Fibroblast of the conjunctiva (primary cell): ENCODE measurements around the gene ACYP2.
"Not testable (repeated sequence)": the region's sequence is repeated elsewhere in the genome, so short reads cannot be mapped to it uniquely, and the experiment has no call there.

Experiments used
- DNase-seq: peaks from one replicate; pipeline ENCODE4 v3.0.0-alpha.2; 2010; ENCODE audit warnings: low read depth

The ACYP2 gene

DNA sequence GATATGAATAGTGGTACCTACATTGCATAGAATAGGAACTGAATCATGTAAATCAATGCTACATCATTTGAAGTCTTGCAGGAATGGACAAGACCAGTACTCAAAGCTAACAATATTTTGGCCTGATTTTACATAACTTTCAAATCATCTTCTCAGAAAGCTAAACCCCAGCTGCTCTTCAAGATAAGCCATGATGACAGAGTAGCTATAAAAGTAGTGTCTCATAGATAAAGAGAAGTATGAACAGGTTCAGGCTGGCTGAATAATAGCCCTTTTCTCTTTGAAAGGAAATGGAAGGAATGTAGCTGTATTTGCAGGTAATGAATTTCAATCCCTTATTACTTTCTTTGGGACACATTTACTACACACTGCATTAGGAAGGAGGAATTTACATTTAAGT is 112.4 kb downstream of the ACYP2 start:
- no peak for DNase-seq

DNA sequence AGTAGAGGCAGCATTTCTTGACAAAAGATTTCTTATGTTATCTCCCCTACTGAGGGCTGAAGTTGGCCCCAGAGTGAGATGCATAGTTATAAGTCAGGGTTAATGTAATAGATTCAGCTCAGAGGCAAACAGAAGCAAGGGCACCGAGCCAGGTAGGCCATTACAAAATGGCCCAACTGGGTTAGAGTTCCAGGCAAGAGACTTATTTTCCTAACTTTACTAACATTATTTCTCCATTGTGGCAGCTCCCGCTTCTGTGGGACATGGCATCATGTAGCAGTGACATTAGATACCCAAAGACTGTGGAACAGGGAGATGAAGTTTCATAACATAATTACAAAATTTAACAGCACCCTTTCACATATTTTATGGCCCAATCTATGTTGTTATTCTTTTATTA is 113.5 kb downstream of the ACYP2 start:
- DNase-seq = no peak

DNA sequence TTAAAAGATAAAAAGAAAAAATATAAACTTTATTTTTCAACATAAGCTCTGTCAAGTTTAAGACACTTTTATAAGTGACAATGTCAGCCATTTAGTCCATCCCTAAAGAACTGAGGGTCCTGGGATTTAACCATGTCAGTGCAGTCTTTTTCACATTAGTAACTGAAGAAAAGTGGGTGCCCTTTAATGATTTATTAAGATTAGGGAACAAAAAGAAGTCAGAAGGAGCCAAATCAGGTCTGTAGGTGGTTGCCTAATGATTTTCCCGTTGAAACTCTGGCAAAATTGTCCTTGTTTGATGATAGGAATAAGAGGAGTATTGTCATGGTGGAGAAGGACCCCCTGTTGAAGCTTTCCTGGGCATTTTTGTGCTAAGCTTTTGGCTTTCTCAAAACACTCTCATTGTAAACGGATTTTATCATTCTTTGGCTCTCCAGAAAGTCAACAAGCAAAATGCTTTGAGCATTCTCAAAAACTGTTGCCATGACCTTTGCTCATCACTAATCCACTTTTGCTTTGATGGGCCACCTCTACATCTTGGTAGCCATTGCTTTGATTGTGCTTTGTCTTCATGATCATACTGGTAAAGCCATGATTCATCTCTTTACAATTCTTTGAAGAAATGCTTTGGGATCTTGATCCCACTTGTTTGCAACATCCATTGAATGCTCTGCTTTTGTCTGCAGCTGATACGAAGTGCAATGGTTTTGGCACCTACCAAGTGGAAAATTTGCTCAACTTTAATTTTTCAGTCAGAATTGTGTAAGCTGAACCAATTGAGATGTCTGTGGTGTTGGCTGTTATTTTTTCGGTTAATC is 118.6 kb downstream of the ACYP2 start:
- DNase-seq = no peak

DNA sequence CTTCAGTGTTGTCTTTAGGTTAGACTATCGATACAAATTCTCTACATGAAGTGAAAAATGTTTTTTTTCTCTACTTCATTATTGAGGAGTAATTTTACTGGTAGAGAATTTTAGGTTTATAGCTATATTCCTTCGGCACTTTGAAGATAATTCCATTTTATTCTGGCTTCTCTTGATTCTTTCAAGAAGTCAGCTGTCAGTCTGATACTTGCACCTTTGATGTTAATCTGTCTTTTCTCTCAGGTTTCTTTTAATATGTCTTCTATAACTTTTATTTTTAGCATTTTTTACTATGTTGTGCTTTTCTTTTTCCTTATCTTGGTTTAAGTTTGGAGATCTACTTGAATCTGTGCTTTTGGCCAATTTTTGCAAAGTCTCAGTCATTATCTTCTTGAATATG is 122.0 kb downstream of the ACYP2 start:
- no peak for DNase-seq

DNA sequence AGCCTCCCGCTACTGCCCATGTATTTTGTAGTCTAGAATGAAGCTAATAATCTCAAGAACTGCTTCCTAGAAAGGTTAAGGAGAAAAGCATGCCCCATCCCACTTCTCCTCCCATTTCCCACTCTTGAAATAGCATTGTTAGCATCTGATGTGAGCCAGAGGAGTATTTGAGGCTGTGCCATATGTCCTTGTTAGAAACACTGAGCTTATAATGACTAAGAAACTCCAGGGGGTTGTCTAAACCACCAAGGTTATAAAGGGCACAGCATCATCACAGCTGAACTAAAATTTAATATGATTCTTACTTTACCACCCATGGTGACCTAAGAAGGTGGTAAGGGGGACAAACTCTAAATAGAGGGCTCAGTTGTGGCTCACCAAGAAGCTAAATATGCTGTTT is 124.0 kb downstream of the ACYP2 start:
- DNase-seq = peak; percentile 49

DNA sequence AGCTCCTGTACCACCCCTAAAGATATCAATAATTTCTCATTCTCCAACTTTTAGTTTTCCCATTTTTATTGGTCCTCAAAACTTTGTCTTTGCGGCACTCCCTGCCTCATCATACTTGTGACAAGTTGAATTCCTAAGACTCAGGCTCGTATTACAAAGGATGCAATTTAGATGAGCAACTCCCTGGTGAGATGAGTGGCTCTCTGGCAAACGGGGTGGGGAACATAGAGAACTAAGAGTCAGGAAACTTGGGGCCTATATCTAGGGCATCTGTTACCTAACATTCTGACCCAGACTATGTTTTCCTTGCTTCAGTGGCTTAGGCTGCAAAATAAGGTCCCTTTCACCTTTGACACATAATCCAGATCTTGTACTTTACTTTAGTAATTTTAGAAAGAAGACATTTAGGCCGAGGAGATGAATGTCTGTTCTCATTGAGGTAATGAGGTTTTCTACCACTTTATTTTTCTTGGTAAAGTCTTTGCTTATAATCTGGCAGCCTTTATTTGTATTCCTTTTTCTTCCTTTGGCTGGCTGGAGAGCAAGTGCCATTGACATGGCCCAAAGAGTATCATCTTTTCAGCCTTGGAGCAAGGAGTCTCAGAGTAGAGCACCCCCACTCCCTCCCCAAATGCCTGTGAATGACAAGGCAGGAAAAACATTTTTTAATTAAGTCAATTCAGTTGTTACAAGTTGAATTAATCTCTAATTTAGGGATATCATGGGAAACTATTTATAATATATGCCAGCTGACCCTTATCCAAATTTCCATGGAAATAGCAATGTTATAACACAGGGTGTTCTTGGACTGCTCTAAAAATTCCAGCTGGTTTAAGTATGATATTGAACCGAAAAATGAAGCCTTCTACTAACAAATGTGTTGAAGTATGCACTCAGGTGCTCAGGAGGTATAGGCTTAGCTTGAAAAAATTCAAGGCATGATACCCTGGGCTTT is 125.4 kb downstream of the ACYP2 start:
- peak; percentile 9 for DNase-seq

DNA sequence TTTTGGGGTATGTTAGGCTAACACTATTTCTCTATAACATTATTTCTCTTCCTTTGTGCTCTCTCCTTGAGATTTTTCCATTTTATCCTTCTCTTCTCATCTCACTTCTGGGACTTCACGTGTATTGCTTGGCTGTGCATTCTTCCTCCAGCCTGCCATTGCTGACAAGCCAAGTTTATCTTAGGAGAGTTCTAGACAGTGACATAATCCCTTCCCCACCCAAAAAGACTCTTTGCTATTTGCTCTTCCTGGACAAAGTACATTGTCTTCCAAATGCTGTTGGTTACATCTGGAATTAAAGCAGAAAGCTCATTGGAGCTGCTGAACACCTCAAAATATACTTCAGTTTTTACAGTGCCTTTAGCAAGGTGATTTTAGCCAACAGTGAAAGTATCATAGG is 131.7 kb downstream of the ACYP2 start:
- DNase-seq = no peak

DNA sequence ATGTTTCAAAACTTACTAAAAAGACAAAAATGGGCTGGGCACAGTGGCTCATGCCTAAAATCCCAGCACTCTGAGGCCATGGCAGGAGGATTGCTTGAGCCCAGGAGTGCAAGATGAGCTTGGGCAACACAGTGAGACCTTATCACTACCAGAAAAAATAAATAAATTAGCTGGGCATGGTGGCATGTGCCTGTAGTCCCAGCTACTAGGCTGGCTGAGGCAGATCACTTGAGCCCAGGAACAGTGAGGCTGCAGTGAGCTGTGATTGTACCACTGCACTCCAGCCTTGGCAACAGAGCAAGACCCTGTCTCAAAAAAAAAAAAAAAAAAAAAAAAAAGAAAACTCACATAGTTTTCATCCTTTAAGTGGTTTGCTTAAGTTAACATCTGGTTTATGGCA is 134.2 kb downstream of the ACYP2 start:
- no peak for DNase-seq

DNA sequence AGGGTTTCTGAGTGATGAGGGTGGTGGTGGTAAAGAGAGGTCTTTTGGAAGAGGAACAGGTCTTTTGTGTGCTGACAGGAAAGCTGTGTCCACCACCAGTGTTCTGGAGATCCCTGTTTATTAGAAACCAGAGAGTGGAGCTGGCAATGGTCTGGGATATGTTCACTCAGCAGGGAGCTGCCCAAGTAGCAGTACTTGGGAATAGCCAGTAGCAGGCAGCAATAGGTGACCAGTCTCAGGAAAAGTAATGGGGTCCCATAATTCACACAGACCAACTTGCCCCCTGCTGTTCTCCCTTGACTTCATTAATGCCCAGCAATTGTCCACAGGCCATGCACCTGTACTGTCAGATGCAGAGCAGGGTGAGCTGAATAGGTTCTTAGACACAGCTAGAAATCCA is 138.8 kb downstream of the ACYP2 start:
- DNase-seq = no peak

DNA sequence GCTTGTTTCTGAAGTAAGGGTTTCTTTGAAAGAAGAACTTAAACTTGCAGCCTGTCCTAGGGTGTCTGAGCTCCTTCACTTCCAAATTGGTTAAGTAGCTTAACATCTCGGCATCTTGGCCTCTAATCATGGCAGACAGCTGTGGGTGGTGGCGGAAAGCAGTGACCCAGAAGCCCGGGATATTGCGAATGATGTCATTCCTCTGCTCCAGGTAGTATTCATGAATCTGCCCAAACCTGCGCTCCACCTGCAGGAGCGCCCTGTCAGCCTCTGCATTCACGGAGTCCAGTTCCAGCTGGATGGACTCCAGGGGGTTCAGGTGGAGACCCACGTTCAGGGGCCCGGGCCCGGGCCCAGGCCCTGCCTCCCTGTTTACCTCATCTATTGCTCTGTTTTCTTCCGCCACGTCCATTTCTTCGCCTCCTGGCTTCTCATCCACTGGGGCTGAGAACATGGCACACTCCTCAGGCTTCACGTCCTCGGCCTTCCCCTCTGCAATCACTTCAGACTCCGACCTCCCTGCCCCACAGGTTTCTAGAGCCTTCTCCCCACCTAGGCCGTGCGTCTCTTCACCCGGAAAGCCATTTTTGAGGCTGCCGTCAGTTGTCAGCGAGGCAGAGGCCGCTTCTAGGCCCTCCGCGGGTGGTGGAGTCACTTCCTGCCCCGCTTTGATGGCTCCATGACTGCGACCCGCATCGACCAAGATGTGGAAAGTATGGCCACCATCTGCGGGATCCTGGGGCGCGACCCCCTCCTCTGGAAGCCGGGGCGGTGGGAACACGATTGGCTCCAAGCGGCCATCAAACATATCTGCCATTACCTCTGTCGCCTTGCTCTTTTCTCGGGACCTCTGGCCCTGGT is 140.0 kb downstream of the ACYP2 start:
- DNase-seq = no peak

DNA sequence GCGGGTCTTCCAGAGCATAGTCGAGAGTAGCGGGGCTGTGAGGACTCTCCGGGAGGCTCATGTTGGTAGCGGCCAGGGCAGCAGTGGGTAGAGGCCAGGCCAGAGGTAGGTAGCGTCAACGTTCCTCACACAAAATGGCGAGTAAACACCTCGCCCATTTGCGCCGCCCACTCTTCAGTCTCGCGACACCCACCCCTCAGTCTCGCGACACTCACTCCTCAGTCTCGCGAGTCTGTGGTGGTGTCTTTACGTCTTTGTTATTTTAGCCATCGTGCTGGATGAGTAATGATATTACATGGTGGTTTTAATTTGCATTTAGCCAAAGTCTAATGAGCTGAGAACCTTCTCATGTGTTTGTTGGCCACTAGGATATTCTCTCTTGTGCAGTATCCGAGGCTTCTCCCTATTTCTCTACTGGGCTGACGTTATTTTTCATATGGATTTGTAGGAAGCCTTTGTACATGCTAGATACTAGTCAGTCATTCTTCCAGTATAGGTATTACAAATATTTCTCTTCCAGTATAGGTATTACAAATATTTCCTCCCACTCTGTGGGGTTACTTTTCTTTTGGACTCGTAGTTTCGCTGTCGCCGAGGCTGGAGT is 140.8 kb downstream of the ACYP2 start, which contains the start of gene TSPYL6:
TSPYL6 (minus strand) TSS at position 139 of the 604 bp plus-strand sequence; CDS start at position 61, 78 bp downstream.
- no peak for DNase-seq

DNA sequence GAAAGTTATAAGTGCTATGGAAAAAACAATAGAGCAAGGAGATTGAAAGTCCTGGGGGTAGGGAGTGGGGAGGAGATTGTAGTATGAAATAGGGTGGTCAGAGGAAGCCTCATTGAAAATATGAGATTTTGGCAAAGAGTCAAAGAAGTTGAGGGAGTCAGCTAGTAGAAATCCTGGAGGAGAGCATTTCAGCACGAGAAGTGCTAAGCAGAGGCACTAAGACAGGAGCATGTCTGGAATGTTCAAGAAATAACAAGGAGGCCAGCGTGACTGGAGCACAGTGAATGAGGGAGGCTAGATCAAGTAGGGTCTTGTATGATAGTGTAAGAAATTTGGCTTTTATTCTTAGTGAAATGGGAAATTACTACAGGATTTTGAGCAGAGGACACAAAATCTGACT is 142.8 kb downstream of the ACYP2 start:
- DNase-seq = no peak

DNA sequence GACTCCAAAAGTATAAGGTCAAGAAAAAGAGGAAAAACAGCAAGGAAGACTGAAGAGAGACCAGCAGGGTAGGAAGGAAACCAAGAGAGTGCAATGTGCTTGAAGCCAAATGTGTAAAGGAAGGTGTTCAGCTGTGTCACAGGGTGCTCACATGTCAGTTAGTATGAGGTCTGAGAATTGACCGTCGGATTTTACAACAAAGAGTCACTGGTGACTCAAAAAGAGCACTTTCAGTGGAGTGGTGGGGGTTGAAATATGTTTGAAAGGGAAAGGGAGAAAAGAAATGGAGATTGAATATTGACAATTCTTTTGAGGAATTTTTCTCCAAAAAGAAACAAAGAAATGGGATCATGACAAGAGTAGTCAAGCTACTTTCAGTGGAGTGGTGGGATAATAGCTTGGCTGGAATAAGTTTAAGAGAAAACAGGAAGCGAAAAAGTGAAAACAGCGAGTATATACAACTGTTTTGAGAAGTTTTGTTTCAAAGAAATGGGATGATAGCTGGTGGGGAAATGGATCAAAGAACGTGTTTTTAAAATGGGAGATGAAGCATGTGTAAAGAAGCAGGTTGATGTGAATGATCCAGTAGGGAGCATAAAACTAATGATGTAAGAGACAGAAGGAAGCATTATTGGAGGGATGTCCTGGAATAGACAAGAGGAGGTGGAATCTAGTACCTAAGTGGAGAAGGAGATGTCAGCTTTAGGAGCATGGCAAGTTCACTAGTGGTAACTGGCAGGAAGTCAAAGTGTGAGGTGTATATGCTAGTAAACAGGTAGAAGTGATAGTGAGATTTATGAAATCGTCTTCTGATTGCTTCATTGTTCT is 144.2 kb downstream of the ACYP2 start:
- no peak for DNase-seq

DNA sequence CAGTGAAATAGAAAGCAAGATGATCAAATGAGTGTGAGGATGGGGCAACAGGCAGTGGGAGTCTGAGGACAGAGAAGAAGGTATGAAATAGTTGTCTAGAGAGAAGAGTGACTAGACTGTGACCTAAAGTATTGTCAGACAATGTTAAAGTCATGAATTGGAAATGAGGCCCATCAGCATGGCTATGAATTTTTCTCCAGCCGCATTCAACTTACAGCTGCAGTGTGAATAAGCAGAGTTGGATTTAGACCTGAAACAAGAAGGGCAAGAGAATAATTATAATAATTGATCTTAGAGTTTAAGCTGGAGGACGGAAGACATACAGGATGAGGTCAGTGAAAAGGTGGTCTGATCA is 144.8 kb downstream of the ACYP2 start:
- DNase-seq = no peak

DNA sequence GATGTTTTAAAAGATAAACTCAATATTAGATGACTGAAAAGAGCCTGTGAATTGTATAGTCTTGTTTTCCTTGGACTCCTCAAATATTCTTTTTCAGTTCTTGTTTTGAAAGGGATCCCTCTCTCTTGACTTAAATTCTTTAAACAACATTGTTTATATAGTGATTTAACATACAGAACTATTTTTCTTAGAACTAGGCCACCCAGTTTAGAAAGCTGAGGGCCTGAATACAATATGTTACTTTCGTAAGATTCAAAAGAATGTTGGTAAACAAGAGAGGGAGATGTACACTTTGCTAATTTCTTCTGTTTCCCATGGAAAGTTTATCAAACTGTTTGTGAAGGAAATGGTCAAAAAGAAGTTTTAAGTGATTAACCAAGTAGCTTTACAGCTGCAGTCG is 146.1 kb downstream of the ACYP2 start:
- no peak for DNase-seq

DNA sequence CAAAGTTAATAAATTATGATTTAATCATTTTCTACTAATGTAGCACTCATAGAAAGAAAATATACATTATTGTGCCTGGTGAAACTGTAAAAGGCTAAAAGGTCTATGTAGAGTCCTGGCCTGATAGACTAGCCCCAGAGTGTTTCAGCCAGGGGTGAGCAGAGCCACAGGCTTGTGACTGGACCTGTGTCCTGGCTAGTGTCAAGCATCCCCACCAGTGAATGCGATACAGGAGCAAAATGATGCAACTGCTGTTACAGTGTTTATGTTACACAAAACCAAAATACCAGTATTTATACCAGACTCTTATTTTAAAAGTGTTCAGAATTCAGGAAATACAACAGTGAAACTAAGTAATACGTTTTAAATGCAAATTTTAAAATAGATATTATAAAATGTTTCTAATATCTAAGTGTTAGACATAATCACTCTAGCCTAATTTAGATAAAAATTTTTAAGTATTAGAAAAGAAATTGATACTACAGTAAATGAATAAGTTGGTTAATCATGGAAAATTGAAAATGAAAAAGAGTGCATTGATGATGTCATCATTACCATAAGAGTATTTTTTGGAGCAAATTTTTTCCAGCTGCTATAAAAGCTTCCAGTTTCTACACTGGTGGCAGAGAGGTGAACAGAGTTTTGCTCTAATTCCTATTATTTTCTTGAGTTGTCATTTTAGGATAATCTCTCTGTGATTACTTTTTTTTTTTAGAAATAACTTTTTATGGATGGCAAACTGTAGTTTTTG is 146.8 kb downstream of the ACYP2 start:
- DNase-seq = no peak

DNA sequence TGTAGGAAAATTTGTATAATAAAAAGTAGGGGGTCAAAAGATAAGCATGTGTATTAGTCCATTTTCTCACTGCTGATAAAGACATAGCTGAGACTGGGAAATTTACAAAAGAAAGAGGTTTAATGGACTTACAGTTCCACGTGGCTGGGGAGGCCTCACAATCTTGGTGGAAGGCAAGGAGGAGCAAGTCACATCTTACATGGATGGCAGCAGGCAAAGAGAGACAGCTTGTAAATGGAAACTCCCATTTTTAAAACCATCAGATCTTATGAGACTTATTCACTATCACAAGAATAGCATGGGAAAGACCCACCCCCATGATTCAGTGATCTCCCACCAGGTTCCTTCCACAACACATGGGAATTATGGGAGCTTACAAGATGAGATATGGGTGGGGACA is 149.7 kb downstream of the ACYP2 start:
- DNase-seq = not testable (repeated sequence)

DNA sequence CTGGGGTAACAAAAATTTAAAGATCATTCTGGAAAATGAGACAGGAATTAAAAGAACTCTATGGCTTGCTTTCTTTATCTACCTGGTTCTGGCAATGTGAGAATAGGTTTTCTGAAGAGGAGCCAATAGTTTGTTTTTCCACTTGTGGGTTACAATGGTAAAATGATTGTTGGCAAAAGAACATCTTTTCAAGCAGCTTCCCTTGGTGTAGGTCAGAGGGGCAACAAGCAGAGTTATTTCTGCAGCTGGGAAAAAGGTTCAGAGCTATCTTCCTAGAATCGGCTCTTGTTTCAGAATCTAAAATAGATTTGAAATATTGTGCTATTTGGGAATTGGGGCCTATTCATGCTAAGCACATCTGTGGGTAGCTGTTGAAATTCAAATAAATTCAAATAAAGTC is 152.2 kb downstream of the ACYP2 start:
- no peak for DNase-seq

DNA sequence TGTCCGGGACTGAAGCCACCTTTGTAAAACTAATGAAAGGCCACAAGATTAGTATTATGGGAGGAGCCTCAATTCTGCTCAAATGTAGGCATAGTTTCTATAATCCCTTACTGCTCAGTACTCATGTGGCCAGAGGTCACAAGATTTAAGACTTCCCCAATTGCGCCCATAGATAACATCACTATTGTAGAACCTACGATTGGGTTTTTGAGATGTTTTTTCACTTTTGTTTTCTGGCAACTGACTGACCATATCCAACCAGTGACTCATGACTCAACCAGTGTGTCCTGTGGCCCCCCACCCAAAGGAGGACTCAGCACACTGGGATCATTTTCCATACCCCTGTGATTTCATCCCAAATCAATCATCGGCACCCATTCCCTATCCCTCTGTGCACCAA is 155.8 kb downstream of the ACYP2 start:
- no peak for DNase-seq
